Tibial artery (tissue), 4 donors: ENCODE data around the gene HIGD1A.
"Not testable (repeated sequence)": the region's sequence is repeated elsewhere in the genome, so short reads cannot be mapped to it uniquely, and the experiment has no call there.

ENCODE experiments used
- DNase-seq, 2 donors: peaks; one replicate each; pipeline ENCODE4 v3.0.0-alpha.2; 2019
- H3K27ac ChIP-seq, 2 donors: fragments of 200-600 bp; sonication (generic) in 1 of 2; 1 replicate in 1 of 2; 2 replicates in 1 of 2; pipeline ENCODE4 v1.5.1; 2018 to 2019; ENCODE audit warnings: mild to moderate bottlenecking in 1 of 2
- H3K27me3 ChIP-seq, 2 donors: fragments of 200-600 bp; sonication (generic) in 1 of 2; one replicate each; pipeline versions ENCODE4 v1.5.1 to v1.6.0; 2016 to 2019
- H3K36me3 ChIP-seq, 3 donors: fragments of 200-600 bp; sonication (generic) in 2 of 3; one replicate each; pipeline ENCODE4 v1.5.1; 2016 to 2019; ENCODE audit warnings: mild to moderate bottlenecking in 2 of 3
- H3K4me1 ChIP-seq, 4 donors: fragments of 200-600 bp; sonication (generic) in 2 of 4; 1 replicate in 3 of 4; 2 replicates in 1 of 4; pipeline ENCODE4 v1.5.1; 2016 to 2019
- H3K4me3 ChIP-seq, 2 donors: fragments of 200-600 bp; sonication (generic) in 1 of 2; 1 replicate in 1 of 2; 2 replicates in 1 of 2; pipeline ENCODE4 v1.5.1; 2018 to 2019; ENCODE audit warnings: mild to moderate bottlenecking in 2 of 2
- H3K9me3 ChIP-seq, 3 donors: fragments of 200-600 bp; sonication (generic) in 1 of 3; one replicate each; pipeline ENCODE4 v1.5.1; 2016 to 2019
- CTCF ChIP-seq, 2 experiments: fragments of 200-600 bp in 1 of 2; fragments of 450-650 bp in 1 of 2; IDR thresholded peaks; one replicate each; pipeline ENCODE4 v1.5.1; 2017 to 2019; ENCODE audit warnings: antibody characterized with exemption in 2 of 2, mild to moderate bottlenecking in 1 of 2, moderate library complexity in 1 of 2
- intact Hi-C: fragments of 100-400 bp; cut with DNase I; formaldehyde crosslinking; loops from one replicate; pipeline ENCODE4 v1.15.0; 2023; ENCODE audit warnings: low total_unique reads

HIGD1A gene

GRCh38 chr3:42820746-42821051 lies 16.4 kb upstream of the HIGD1A start:
- no peaks in the 10 kb centered on the region for H3K9me3 ChIP-seq
- TF ChIP-seq CTCF (IDR thresholded peaks at IDR 0.05): no peak
- no peak overlapping the region for H3K27ac ChIP-seq
- intact Hi-C loops: no loop called here
- no peaks in the 10 kb centered on the region for H3K27me3 ChIP-seq
- H3K4me1 ChIP-seq: peaks cover 0 to 8% (median 3%) of the 10 kb centered on the region in 4 donors
- H3K36me3 ChIP-seq: no peaks in the 10 kb centered on the region
- no peak overlapping the region for H3K4me3 ChIP-seq
- no peak for DNase-seq

- intact Hi-C loops: no loop called here
- DNase-seq: no peak
- Histone ChIP-seq H3K36me3 (no peaks in the 10 kb centered on the region), H3K27ac (no peak overlapping the region), H3K4me3 (no peak overlapping the region), H3K9me3 (no peaks in the 10 kb centered on the region), H3K4me1 (peaks cover 0 to 8% (median 3%) of the 10 kb centered on the region in 4 donors), H3K27me3 (no peaks in the 10 kb centered on the region)
- no peak for TF ChIP-seq CTCF (IDR thresholded peaks at IDR 0.05)
Observed at GRCh38 chr3:42819351-42819965, 15.2 kb upstream of the HIGD1A start.

GRCh38 chr3:42815826-42816225 lies 11.5 kb upstream of the HIGD1A start:
- H3K36me3 ChIP-seq: no peaks in the 10 kb centered on the region
- no peaks in the 10 kb centered on the region for H3K9me3 ChIP-seq
- intact Hi-C loops: no loop called here
- no peak for DNase-seq
- H3K4me3 ChIP-seq: no peak overlapping the region
- H3K27ac ChIP-seq: no peak overlapping the region
- H3K4me1 ChIP-seq: peaks cover 0 to 8% (median 3%) of the 10 kb centered on the region in 4 donors
- no peaks in the 10 kb centered on the region for H3K27me3 ChIP-seq
- no peak for TF ChIP-seq CTCF (IDR thresholded peaks at IDR 0.05)

- H3K27ac ChIP-seq: no peak overlapping the region
- DNase-seq: no peak
- no peak for TF ChIP-seq CTCF (IDR thresholded peaks at IDR 0.05)
- intact Hi-C loops: no loop called here
- peaks cover 0 to 8% (median 3%) of the 10 kb centered on the region in 4 donors for H3K4me1 ChIP-seq
- H3K27me3 ChIP-seq: no peaks in the 10 kb centered on the region
- no peaks in the 10 kb centered on the region for H3K9me3 ChIP-seq
- H3K4me3 ChIP-seq: no peak overlapping the region
- no peaks in the 10 kb centered on the region for H3K36me3 ChIP-seq
Observed at GRCh38 chr3:42814914-42815507, 10.7 kb upstream of the HIGD1A start.

- H3K9me3 ChIP-seq: no peaks in the 10 kb centered on the region
- TF ChIP-seq CTCF (IDR thresholded peaks at IDR 0.05): no peak
- H3K36me3 ChIP-seq: no peaks in the 10 kb centered on the region
- peaks cover 0 to 1% (median 0%) of the 10 kb centered on the region in 4 donors for H3K4me1 ChIP-seq
- no peaks in the 10 kb centered on the region for H3K27me3 ChIP-seq
- intact Hi-C loops: no loop called here
- DNase-seq: no peak
- no peak overlapping the region for H3K27ac ChIP-seq
- H3K4me3 ChIP-seq: no peak overlapping the region
Observed at GRCh38 chr3:42814246-42814645, 10.0 kb upstream of the HIGD1A start.

- H3K36me3 ChIP-seq, intact Hi-C loops, H3K4me3 ChIP-seq, H3K4me1 ChIP-seq, DNase-seq, H3K27me3 ChIP-seq, H3K27ac ChIP-seq, H3K9me3 ChIP-seq: not testable (repeated sequence)
Observed at GRCh38 chr3:42811118-42811883, 7.0 kb upstream of the HIGD1A start.

- H3K27me3 ChIP-seq, H3K27ac ChIP-seq, intact Hi-C loops, DNase-seq, H3K4me1 ChIP-seq, H3K9me3 ChIP-seq, H3K4me3 ChIP-seq, H3K36me3 ChIP-seq: not testable (repeated sequence)
Observed at GRCh38 chr3:42810706-42811105, 6.4 kb upstream of the HIGD1A start.
